AG04449 (cell line): Measurements from ENCODE around the gene PIK3CD.

ENCODE experiments used
- CTCF ChIA-PET: fragments of 350-600 bp; formaldehyde crosslinking; extraction: SDS; loops from one replicate; lab custom pipeline; 2021; ENCODE audit warnings: antibody characterized with exemption; lab: Yijun Ruan, JAX
- POLR2A ChIA-PET: fragments of 400-600, 350-600 bp; formaldehyde crosslinking; extraction: SDS; loops from one replicate; lab custom pipeline; 2020; ENCODE audit warnings: antibody characterized with exemption, inconsistent platforms; lab: Yijun Ruan, JAX
- DNase-seq: peaks from one replicate; pipeline ENCODE4 v3.0.0-alpha.2; 2010; ENCODE audit warnings: low read depth, low spot score
- H3K4me3 ChIP-seq: 2 replicates; pipeline ENCODE4 v1.5.1; 2011; ENCODE audit warnings: low read depth, mild to moderate bottlenecking, control low read depth, low read length
- CTCF ChIP-seq: IDR thresholded peaks from one replicate; pipeline ENCODE4 v1.5.1; 2011; ENCODE audit warnings: mild to moderate bottlenecking, moderate library complexity, low read length, control low read depth, inconsistent platforms; ENCODE audit not compliant: insufficient read depth; ENCODE audit errors: missing control alignments

Gene PIK3CD

GRCh38 chr1:9651565-9652378 is at the start of gene PIK3CD:
Gene PIK3CD (plus strand): TSS chr1:9651731. CDS start chr1:9710456, 58,725 bp downstream.
- no peak for DNase-seq
- CTCF ChIA-PET, result interaction anchor here (1.4 to 3.5 kb wide), 5 partner anchors 20 to 216 kb away, joined by 3 to 16 read pairs (median 3); no protein-coding TSS in a partner anchor
- TF ChIP-seq CTCF, result no peak
- POLR2A ChIA-PET, result no interaction called here
- peak within 1 kb of the TSS; percentile 54 for H3K4me3 ChIP-seq

GRCh38 chr1:9601942-9602793 is 49.4 kb upstream of the PIK3CD start:
- ChIA-PET CTCF (interaction anchor here (1.4 kb wide), 1 partner anchor 313 kb away, joined by 3 read pairs; no protein-coding TSS in a partner anchor), POLR2A (no interaction called here)
- no peak for TF ChIP-seq CTCF
- DNase-seq, result no peak
- no peak overlapping the region for H3K4me3 ChIP-seq

- H3K4me3 ChIP-seq, result no peak overlapping the region
These were observed 48.8 kb upstream of the PIK3CD start for GRCh38 chr1:9602794-9603167.

GRCh38 chr1:9603307-9603706 is 48.2 kb upstream of the PIK3CD start:
- DNase-seq, result no peak
- H3K4me3 ChIP-seq, result no peak overlapping the region
- TF ChIP-seq CTCF, result no peak
- CTCF ChIA-PET, result interaction anchor here (0.7 to 1.4 kb wide), 2 partner anchors 12 to 314 kb away, joined by 3 to 4 read pairs; no protein-coding TSS in a partner anchor
- POLR2A ChIA-PET, result no interaction called here

More at GRCh38 chr1:9602794-9603167, 48.8 kb upstream of the PIK3CD start:
- POLR2A ChIA-PET, result no interaction called here
- no peak for DNase-seq
- no peak for TF ChIP-seq CTCF
- CTCF ChIA-PET, result interaction anchor here (1.4 kb wide), 1 partner anchor 314 kb away, joined by 3 read pairs; no protein-coding TSS in a partner anchor

GRCh38 chr1:9603766-9604753 is 47.5 kb upstream of the PIK3CD start:
- POLR2A ChIA-PET, result no interaction called here
- no peak overlapping the region for H3K4me3 ChIP-seq
- no peak for DNase-seq
- CTCF ChIA-PET, result interaction anchor here (0.7 to 1.4 kb wide), 2 partner anchors 12 to 315 kb away, joined by 3 to 4 read pairs; no protein-coding TSS in a partner anchor
- no peak for TF ChIP-seq CTCF
